ENCODE data around the gene ERC1.

DNA sequence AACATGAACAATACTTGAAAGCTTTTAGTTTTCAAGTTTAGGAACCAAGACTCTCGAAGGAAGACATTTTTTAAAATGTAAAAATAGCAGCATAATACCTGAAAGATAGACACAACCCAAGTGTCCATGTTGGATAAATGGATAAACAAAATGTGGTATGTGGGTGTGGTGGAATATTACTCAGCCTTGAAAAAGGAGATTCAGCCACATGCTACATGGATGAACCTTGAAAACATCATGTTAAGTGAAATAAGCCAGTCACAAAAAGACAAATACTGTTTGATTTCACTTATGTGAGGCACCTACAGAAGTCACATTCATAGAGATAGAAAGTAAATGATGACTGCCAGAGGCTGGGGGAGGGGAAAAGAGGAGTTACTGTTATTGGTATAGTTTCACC lies 374.7 kb downstream of the ERC1 start:
- no peak for TF ChIP-seq POLR2A (IDR thresholded peaks at IDR 0.05)
- TF ChIP-seq, protein P1, sequence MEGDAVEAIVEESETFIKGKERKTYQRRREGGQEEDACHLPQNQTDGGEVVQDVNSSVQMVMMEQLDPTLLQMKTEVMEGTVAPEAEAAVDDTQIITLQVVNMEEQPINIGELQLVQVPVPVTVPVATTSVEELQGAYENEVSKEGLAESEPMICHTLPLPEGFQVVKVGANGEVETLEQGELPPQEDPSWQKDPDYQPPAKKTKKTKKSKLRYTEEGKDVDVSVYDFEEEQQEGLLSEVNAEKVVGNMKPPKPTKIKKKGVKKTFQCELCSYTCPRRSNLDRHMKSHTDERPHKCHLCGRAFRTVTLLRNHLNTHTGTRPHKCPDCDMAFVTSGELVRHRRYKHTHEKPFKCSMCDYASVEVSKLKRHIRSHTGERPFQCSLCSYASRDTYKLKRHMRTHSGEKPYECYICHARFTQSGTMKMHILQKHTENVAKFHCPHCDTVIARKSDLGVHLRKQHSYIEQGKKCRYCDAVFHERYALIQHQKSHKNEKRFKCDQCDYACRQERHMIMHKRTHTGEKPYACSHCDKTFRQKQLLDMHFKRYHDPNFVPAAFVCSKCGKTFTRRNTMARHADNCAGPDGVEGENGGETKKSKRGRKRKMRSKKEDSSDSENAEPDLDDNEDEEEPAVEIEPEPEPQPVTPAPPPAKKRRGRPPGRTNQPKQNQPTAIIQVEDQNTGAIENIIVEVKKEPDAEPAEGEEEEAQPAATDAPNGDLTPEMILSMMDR (IDR thresholded peaks at IDR 0.05) = no peak

Measured in uterus (tissue), 2 donors.